Gastrocnemius medialis (tissue), 4 donors: ENCODE data around the gene NR1D2. TPM values are rescaled to one million over a fixed set of nuclear protein-coding genes. Genes with fewer than 3 reads are reported as not detected.

Experiments
- ATAC-seq, 2 donors: fragments of 150-250 bp; one replicate each; pipeline ENCODE4 v1.9.1; 2016
- DNase-seq, 2 donors: peaks; one replicate each; pipeline ENCODE4 v3.0.0-alpha.2; 2019
- H3K27ac ChIP-seq, 4 donors: fragments of 200-600 bp; sonication (generic); 1 replicate in 1 of 4; 2 replicates in 3 of 4; pipeline ENCODE4 v1.5.1; 2016 to 2018; ENCODE audit warnings: mild to moderate bottlenecking in 2 of 4, moderate library complexity in 1 of 4
- H3K27me3 ChIP-seq, 3 donors: fragments of 200-600 bp; sonication (generic) in 2 of 3; 1 replicate in 1 of 3; 2 replicates in 2 of 3; pipeline versions ENCODE4 v1.5.1 to v1.6.0; 2016 to 2019; ENCODE audit warnings: mild to moderate bottlenecking in 1 of 3, moderate library complexity in 1 of 3
- H3K36me3 ChIP-seq, 2 donors: fragments of 200-600 bp; sonication (generic) in 1 of 2; one replicate each; pipeline ENCODE4 v1.5.1; 2017 to 2018
- H3K4me1 ChIP-seq, 2 donors: fragments of 200-600 bp; sonication (generic) in 1 of 2; one replicate each; pipeline ENCODE4 v1.5.1; 2016 to 2017; ENCODE audit warnings: mild to moderate bottlenecking in 2 of 2
- H3K4me3 ChIP-seq, 4 donors: fragments of 200-600 bp; sonication (generic) in 3 of 4; 1 replicate in 1 of 4; 2 replicates in 3 of 4; pipeline ENCODE4 v1.5.1; 2016 to 2019; ENCODE audit warnings: mild to moderate bottlenecking in 2 of 4
- H3K9me3 ChIP-seq, 3 donors: fragments of 200-600 bp; sonication (generic) in 2 of 3; 1 replicate in 1 of 3; 2 replicates in 2 of 3; pipeline ENCODE4 v1.5.1; 2016 to 2019
- POLR2A ChIP-seq, 2 donors: fragments of 450-650 bp; IDR thresholded peaks; one replicate each; pipeline ENCODE4 v1.6.1; 2017; ENCODE audit warnings: antibody characterized with exemption in 2 of 2, mild to moderate bottlenecking in 2 of 2, moderate library complexity in 2 of 2
- in situ Hi-C, 4 donors: fragments of 200-750 bp; cut with MboI; loops; one replicate each; pipeline versions ENCODE4 v1.15.0 to v1.8.0; 2017; ENCODE audit warnings: low sequenced_read_pairs in 4 of 4
- intact Hi-C: fragments of 100-400 bp; cut with DNase I; formaldehyde crosslinking; loops from one replicate; pipeline ENCODE4 v1.15.1; 2023; ENCODE audit warnings: low total_unique reads
- total RNA-seq, 4 donors: library from RNA; depleted of rRNA; stranded (reverse); fragments of >200 nt; gene quantifications; one replicate each; pipeline versions ENCODE4 v1.1.0 to v1.2.3, GENCODE V29; 2016
- TF ChIP-seq, protein P1 (sequence below), 5 experiments: fragments of 450-650 bp in 3 of 5; fragments of 200-600 bp in 2 of 5; sonication (generic) in 2 of 5; IDR thresholded peaks in 4 of 5; conservative IDR thresholded peaks in 1 of 5; 1 replicate in 4 of 5; 2 replicates in 1 of 5; pipeline ENCODE4 v1.5.1; 2016 to 2019; ENCODE audit warnings: antibody characterized with exemption in 5 of 5, mild to moderate bottlenecking in 3 of 5, moderate library complexity in 3 of 5

The NR1D2 gene
- total RNA-seq, 4 donors from 2014 or later, result 27.1 to 62.7 (median 51.2) TPM

DNA sequence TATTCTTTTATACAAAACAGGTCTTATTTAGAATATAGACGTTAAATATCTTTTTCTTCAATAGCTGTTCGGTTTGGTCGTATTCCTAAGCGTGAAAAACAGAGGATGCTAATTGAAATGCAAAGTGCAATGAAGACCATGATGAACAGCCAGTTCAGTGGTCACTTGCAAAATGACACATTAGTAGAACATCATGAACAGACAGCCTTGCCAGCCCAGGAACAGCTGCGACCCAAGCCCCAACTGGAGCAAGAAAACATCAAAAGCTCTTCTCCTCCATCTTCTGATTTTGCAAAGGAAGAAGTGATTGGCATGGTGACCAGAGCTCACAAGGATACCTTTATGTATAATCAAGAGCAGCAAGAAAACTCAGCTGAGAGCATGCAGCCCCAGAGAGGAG lies 16.8 kb downstream of the NR1D2 start:
- no peak overlapping the region for H3K4me3 ChIP-seq
- DNase-seq (peak in 1 of 2 donors; percentile 50), ATAC-seq (peak in 1 of 2 donors; percentile 37)
- no peaks in the 10 kb centered on the region for H3K27me3 ChIP-seq
- H3K9me3 ChIP-seq, result no peaks in the 10 kb centered on the region
- intact Hi-C loops, result no loop called here
- no peak for TF ChIP-seq POLR2A (IDR thresholded peaks at IDR 0.05)
- TF ChIP-seq, protein P1, sequence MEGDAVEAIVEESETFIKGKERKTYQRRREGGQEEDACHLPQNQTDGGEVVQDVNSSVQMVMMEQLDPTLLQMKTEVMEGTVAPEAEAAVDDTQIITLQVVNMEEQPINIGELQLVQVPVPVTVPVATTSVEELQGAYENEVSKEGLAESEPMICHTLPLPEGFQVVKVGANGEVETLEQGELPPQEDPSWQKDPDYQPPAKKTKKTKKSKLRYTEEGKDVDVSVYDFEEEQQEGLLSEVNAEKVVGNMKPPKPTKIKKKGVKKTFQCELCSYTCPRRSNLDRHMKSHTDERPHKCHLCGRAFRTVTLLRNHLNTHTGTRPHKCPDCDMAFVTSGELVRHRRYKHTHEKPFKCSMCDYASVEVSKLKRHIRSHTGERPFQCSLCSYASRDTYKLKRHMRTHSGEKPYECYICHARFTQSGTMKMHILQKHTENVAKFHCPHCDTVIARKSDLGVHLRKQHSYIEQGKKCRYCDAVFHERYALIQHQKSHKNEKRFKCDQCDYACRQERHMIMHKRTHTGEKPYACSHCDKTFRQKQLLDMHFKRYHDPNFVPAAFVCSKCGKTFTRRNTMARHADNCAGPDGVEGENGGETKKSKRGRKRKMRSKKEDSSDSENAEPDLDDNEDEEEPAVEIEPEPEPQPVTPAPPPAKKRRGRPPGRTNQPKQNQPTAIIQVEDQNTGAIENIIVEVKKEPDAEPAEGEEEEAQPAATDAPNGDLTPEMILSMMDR (IDR thresholded peaks at IDR 0.05 in 4 of 5, conservative IDR thresholded peaks at IDR 0.05 in 1 of 5), result no peak
- peaks cover 0 to 18% of the 10 kb centered on the region in 2 donors for H3K36me3 ChIP-seq
- peak overlapping the region; percentile 83 to 99 (median 90) for H3K27ac ChIP-seq
- H3K4me1 ChIP-seq, result peaks cover 56 to 80% of the 10 kb centered on the region in 2 donors
- in situ Hi-C loops, result no loop called here

DNA sequence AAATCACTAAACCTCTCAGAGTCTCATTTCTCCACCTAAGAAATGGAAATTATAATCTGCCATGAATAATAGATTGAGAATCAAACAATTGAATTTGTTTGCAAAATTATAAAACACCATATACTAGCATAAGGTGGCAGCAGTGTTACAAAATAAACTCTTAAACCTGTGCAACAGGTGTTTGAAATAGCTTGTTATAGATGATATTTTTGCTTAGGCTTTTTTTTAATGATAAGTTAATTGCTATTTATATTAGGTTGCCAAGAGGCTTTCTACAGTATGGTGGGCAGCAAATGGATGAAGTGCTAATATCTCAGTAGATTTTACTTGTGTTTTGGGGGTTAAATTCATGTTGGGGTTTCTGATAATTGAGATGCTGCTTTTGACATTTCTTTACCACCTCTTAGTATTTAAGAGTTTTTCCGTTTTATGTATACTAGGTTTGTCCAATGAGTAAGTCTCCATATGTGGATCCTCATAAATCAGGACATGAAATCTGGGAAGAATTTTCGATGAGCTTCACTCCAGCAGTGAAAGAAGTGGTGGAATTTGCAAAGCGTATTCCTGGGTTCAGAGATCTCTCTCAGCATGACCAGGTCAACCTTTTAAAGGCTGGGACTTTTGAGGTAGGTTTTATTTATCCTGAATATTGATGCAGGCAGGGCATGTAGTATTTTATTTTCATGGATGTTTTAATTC lies 19.6 kb downstream of the NR1D2 start:
- H3K9me3 ChIP-seq, result no peaks in the 10 kb centered on the region
- no peaks in the 10 kb centered on the region for H3K27me3 ChIP-seq
- TF ChIP-seq, protein P1 (IDR thresholded peaks at IDR 0.05 in 4 of 5, conservative IDR thresholded peaks at IDR 0.05 in 1 of 5), result no peak
- no peak for TF ChIP-seq POLR2A (IDR thresholded peaks at IDR 0.05)
- no peak overlapping the region for H3K4me3 ChIP-seq
- H3K36me3 ChIP-seq, result peaks cover 0 to 32% of the 10 kb centered on the region in 2 donors
- peaks cover 49 to 79% of the 10 kb centered on the region in 2 donors for H3K4me1 ChIP-seq
- no peak for ATAC-seq
- no peak for DNase-seq
- H3K27ac ChIP-seq, result peak overlapping the region; percentile 83 to 99 (median 90)
- intact Hi-C loops, result no loop called here
- in situ Hi-C loops, result no loop called here

DNA sequence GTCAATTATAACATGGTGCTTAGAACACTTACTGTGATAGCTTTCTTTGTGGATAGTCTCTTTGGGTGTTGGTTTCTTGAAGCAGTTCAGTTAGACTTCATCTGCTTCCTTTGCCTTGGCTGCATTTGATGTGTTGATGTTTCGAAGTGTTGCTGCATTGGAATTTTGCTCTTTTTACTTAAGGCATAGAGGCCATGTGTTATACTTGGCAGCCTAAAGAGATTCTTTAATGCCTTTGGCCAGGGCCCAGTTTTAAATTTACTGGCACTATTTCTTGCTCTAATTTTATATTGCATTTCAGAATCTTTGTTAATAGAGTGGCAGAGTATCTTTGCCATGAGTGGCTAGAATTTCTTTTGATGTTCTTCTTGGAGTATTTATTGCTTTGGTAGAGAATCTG lies 21.2 kb downstream of the NR1D2 start:
- intact Hi-C loops, result no loop called here
- TF ChIP-seq, protein P1 (IDR thresholded peaks at IDR 0.05 in 4 of 5, conservative IDR thresholded peaks at IDR 0.05 in 1 of 5), result no peak
- TF ChIP-seq POLR2A (IDR thresholded peaks at IDR 0.05), result no peak
- Histone ChIP-seq H3K27ac (peak overlapping the region; percentile 83 to 99 (median 90)), H3K4me1 (peaks cover 42 to 70% of the 10 kb centered on the region in 2 donors), H3K4me3 (no peak overlapping the region), H3K27me3 (no peaks in the 10 kb centered on the region), H3K9me3 (no peaks in the 10 kb centered on the region), H3K36me3 (peaks cover 0 to 32% of the 10 kb centered on the region in 2 donors)
- DNase-seq, result no peak
- in situ Hi-C loops, result no loop called here
- ATAC-seq, result no peak

DNA sequence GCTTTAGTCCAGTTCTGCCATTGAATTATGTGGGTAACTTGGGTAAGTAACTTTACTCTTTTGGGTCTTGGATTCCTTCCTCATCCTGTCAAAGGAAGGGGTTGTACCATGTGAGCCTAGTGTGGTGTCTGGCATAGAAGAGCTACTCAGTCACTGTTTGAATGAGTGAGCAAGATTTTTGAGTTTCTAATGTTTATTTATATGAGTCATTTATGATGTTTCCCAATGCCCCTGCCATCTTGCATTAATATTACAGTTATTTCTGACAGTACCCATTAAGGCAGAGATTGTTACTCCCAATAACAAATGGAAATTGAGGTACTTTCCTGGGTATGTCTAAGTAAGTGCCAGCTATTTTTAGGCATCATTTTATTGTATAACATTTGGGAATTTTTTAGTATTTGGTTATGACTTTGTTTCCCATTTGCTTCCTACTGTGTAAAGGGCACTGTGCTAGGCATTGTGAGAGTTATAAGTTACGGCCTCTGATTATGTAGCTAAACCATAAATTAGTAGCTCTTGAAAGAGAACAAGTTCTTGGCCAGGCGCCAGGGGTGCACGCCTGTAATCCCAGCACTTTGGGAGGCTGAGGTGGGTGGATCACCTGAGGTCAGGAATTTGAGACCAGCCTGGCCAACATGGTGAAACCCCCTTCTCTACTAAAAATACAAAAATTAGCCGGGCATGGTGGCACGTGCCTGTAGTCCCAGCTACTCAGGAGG lies 23.5 kb downstream of the NR1D2 start:
- in situ Hi-C loops, result no loop called here
- peak in 1 of 2 donors; percentile 5 for ATAC-seq
- no peak overlapping the region for H3K4me3 ChIP-seq
- no peak for DNase-seq
- TF ChIP-seq, protein P1 (IDR thresholded peaks at IDR 0.05 in 4 of 5, conservative IDR thresholded peaks at IDR 0.05 in 1 of 5), result no peak
- no peak for TF ChIP-seq POLR2A (IDR thresholded peaks at IDR 0.05)
- peak overlapping the region; percentile 83 to 99 (median 90) for H3K27ac ChIP-seq
- intact Hi-C loops, result no loop called here
- H3K36me3 ChIP-seq, result peaks cover 0 to 29% of the 10 kb centered on the region in 2 donors
- no peaks in the 10 kb centered on the region for H3K9me3 ChIP-seq
- no peaks in the 10 kb centered on the region for H3K27me3 ChIP-seq
- peaks cover 34 to 47% of the 10 kb centered on the region in 2 donors for H3K4me1 ChIP-seq
